Loucy (cell line): ENCODE data around the gene ABLIM2.

Experiments
- CTCF ChIP-seq: fragments of 200-600 bp; sonication (generic); conservative IDR thresholded peaks from 2 replicates; pipeline ENCODE4 v1.5.1; 2014; ENCODE audit warnings: mild to moderate bottlenecking, antibody characterized with exemption, low read length
- EZH2phosphoT487 ChIP-seq: fragments of 200-600 bp; IDR thresholded peaks from 2 replicates; pipeline ENCODE4 v1.6.1; 2018; ENCODE audit warnings: antibody characterized with exemption, mild to moderate bottlenecking, moderate library complexity, borderline replicate concordance

- no peak for TF ChIP-seq CTCF
- TF ChIP-seq EZH2phosphoT487, result no peak
These were observed 208.1 kb downstream of the ABLIM2 start for GRCh38 chr4:7950301-7951092.
